HG03280 (cell line): ENCODE measurements around the gene TEDC1.

Source experiments
- ATAC-seq: cut with Tn5 transposase; IDR thresholded peaks from one replicate; pipeline ENCODE4 v1.9.1; 2021; ENCODE audit warnings: mild to moderate bottlenecking, moderate library complexity; ENCODE audit not compliant: unreplicated experiment

The TEDC1 gene

GRCh38 chr14:105484069-105484996 is 6.7 kb upstream of the TEDC1 start:
- no peak for ATAC-seq

GRCh38 chr14:105484997-105485393 is 6.1 kb upstream of the TEDC1 start:
- ATAC-seq, result no peak

DNA sequence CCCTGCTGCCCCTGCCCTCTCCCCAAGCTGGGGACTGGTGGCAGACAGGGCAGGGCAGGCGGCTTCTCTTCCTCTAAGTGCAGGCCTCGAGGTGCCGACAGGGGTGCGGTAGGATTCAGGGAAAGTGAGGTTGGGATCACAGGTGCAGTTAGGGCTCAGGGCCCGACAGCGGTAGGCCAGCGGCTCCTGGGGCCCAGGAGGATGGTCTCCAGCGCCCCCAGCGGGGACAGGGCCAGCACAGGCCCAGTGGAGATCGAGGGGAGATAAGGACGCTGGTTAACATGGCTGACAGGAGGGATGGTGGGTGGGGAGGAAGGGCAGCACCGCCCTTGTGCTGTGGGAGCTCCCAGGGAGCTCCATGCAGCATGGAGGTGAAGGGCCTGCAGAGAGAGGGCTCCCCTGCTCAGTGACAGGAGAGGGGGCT is 5.3 kb upstream of the TEDC1 start:
- no peak for ATAC-seq

- no peak for ATAC-seq
Measured at GRCh38 chr14:105486163-105486973, 4.7 kb upstream of the TEDC1 start, which contains the start of gene CRIP1. CRIP1 (plus strand) TSS chr14:105486886; CDS start chr14:105487260, 374 bp downstream.

DNA sequence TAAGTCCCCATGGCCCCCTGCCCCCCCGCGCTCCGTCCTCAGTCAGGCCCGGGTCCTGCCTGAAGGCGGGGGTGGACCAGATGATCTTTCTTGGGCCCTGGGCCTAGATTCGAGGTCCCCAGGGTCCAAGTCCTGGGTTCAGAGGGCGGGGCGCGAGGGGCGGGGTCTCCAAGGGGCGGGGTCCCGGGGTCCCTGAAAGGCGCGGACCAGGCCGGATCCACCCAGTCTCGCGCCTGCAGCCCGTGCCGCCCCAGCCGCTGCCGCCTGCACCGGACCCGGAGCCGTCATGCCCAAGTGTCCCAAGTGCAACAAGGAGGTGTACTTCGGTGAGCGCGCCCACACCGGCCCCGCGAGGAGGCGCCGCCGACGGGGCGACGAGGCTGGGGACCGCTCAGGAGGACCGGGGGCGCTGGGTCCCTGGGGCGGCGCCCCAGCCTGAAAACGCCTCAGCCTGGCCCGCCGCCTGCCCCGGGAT is 4.0 kb upstream of the TEDC1 start:
- no peak for ATAC-seq

DNA sequence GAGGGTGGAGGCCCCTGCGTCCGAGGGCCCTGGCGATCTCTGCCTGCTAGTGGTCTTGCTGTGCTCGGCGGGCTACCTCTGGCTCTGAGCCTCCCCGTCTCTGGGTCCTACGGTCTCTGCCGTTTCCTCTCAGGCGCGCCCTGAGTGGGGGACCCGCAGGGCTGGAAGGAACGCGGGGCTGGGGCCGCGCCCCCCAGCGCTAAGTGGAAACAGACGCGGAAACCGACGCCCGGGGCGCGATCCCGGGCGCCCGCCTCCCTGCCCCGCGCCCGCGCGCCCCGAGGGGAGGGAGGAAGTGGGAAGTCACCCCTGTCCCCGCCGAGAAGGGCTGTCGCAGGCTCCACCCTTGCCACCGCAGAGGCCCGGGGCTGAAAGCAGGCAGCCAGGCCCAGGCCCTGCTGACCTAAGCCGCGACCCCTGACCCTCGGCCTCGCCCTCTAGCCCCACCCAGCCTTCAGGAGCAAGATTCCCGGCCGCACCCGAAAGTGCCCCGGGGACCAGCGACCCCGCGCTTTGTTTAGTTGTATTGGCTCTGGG is 3.5 kb upstream of the TEDC1 start:
- no peak for ATAC-seq

DNA sequence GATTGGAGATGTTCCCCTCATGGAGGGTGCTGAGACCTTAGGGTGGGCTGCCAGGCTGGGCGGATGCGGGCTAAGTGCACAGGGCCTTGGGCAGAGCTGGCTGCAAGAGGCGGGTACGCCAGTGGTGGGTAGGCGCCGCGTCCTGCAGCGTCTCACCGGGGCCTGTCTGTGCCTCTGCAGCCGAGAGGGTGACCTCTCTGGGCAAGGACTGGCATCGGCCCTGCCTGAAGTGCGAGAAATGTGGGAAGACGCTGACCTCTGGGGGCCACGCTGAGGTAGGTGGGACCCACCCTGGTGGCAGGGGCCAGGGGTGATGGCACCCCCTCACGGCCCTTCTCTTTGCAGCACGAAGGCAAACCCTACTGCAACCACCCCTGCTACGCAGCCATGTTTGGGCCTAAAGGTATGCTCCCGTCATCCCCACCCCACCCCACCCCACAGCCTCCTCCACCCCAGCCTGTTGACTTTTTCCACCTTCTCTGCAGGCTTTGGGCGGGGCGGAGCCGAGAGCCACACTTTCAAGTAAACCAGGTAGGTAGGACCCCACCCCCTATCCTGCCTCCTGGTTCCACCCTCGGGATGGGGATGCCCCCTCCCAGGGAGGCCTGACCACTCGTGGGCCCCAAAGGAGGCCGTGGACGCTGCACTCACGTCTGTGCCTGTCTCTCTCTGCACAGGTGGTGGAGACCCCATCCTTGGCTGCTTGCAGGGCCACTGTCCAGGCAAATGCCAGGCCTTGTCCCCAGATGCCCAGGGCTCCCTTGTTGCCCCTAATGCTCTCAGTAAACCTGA is 2.9 kb upstream of the TEDC1 start:
- no peak for ATAC-seq

- no peak for ATAC-seq
Measured at GRCh38 chr14:105488781-105489541, 2.1 kb upstream of the TEDC1 start.

DNA sequence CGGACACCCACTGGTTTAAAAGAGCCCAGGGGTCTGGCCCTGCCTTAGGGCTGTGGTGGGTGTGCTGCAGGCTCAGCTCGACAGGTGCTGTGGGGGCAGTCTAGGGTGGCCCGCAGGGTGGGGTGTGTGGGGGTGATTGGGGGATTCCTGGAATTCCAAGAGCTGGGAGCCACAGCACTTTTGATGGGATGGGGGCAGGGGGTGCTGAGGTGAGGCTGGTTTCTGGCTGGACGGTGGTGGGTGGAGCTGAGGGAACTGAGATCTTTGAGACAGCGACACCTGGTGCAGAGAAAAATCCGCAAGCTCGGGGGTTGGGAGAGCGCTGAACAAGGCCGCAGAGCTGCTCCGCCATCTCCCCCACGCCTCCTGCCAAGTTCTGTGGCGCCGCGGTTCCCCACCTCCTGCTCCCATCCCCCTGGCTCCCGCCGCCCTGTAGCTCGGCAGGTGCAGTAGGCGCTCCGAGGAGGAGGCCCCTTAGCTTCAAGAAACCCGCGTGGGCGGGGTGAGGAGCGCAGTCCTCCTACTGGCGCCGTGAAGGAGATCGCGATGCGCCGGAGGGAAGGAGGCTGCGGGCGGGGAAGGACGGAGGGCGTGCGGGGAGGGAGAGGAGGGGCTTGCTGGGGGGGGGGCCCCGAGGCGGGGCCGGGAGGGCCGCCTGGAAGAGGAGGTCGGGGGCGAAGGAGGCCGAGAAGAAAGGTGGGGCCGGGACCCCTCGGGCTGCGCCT is 1.3 kb upstream of the TEDC1 start:
- ATAC-seq, result no peak

GRCh38 chr14:105490267-105490571 is 827 bp upstream of the TEDC1 start:
- peak; percentile 0 for ATAC-seq

GRCh38 chr14:105491366-105491973 is 424 bp downstream of the TEDC1 start:
- ATAC-seq, result peak; percentile 10

GRCh38 chr14:105492031-105492970 is 1.3 kb downstream of the TEDC1 start:
- no peak for ATAC-seq

DNA sequence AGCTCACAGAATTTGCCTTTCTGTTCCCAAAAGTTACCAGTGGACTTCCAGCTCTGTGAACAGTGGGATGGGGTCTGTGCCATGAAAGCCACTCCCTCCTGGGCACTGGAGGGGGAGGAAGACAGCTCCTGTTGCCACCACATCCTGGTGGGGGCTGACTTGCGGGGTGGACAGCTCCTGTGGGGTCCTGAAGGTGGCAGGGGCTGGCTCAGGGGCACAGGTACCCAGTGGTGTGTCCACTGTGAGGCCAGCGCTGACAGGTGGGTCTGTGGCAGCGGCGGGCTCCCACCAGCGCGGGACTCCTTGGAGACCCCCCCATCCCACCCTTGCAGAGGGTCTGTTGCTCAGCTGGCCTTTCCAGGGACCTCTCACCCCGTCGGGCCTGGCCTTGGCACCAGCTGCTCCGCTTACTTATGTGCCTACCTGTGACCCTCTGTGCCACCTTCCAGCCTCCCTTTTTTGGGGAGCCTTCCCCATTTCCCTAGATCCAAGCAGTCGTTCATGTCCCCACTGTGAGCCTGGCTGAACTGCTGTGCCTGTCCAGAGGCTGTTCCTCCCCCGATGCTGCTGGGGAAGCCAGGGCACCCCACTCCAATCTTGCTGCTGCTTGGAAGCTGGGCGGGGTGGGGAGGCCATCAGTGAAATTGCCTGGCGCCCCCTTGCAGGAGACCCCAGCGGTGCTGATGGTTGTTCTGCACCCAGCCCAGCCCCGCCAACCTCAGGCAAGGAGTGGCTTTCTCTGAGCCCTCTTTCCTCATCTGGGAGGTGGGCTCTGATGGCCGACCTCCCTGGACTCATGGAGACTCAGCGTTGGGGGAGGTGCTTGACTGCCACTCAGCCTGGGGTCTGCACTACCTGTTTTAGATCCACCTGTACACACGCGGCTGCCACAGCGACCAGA is 2.2 kb downstream of the TEDC1 start:
- ATAC-seq, result no peak

- ATAC-seq, result no peak
Measured at GRCh38 chr14:105493921-105494605, 3.0 kb downstream of the TEDC1 start.

GRCh38 chr14:105494606-105494929 is 3.5 kb downstream of the TEDC1 start:
- ATAC-seq, result no peak
